ENCODE data around the gene TEP1.

TEP1 gene

GRCh38 chr14:20428802-20429201, 15.5 kb upstream of the TEP1 start:
- H3K4me3 ChIP-seq (ENCODE audit: low read length), result 0 out of 2 replicates have a peak overlapping the region, but pooled peaks have one; percentile 42
- H3K79me2 ChIP-seq (ENCODE audit: low read length), result no peaks in the 10 kb centered on the region
- peak overlapping the region; percentile 68 for H3K4me2 ChIP-seq (ENCODE audit: low read length)
- H3K4me1 ChIP-seq (ENCODE audit: low read length), result peaks cover 49% of the 10 kb centered on the region
- TF ChIP-seq EZH2phosphoT487 (IDR thresholded peaks at IDR 0.05; ENCODE audit: low read depth), result no peak
- TF ChIP-seq CTCF (IDR thresholded peaks at IDR 0.05; ENCODE audit: low read depth, low read length), result no peak
- peak overlapping the region; percentile 83; the same call in 1 of the 2 replicates for H3K9ac ChIP-seq (ENCODE audit: low read length)
- H3K27ac ChIP-seq (ENCODE audit: low read length), result peak overlapping the region; percentile 94
- no peaks in the 10 kb centered on the region for H3K9me3 ChIP-seq (ENCODE audit: insufficient read depth, low read length)
- H3K27me3 ChIP-seq (ENCODE audit: low read depth, low read length), result no peaks in the 10 kb centered on the region
- no peaks in the 10 kb centered on the region for H3K36me3 ChIP-seq (replicated peaks; ENCODE audit: low read depth, low read length)
- no peak overlapping the region; the same call in 1 of the 2 replicates for H2AFZ ChIP-seq (ENCODE audit: low read depth, low read length)
- H4K20me1 ChIP-seq (ENCODE audit: insufficient read depth, low read length), result no peaks in the 10 kb centered on the region

GRCh38 chr14:20428010-20428365, 14.7 kb upstream of the TEP1 start:
- H3K9ac ChIP-seq (ENCODE audit: low read length), result peak overlapping the region; percentile 83
- no peaks in the 10 kb centered on the region for H3K36me3 ChIP-seq (replicated peaks; ENCODE audit: low read depth, low read length)
- no peaks in the 10 kb centered on the region for H4K20me1 ChIP-seq (ENCODE audit: insufficient read depth, low read length)
- H3K9me3 ChIP-seq (ENCODE audit: insufficient read depth, low read length), result no peaks in the 10 kb centered on the region
- peaks cover 49% of the 10 kb centered on the region for H3K4me1 ChIP-seq (ENCODE audit: low read length)
- H3K4me3 ChIP-seq (ENCODE audit: low read length), result peak overlapping the region; percentile 42
- no peaks in the 10 kb centered on the region for H3K79me2 ChIP-seq (ENCODE audit: low read length)
- TF ChIP-seq EZH2phosphoT487 (IDR thresholded peaks at IDR 0.05; ENCODE audit: low read depth) (no peak), CTCF (IDR thresholded peaks at IDR 0.05; ENCODE audit: low read depth, low read length) (no peak)
- H2AFZ ChIP-seq (ENCODE audit: low read depth, low read length), result no peak overlapping the region
- peak overlapping the region; percentile 68 for H3K4me2 ChIP-seq (ENCODE audit: low read length)
- H3K27me3 ChIP-seq (ENCODE audit: low read depth, low read length), result no peaks in the 10 kb centered on the region
- H3K27ac ChIP-seq (ENCODE audit: low read length), result peak overlapping the region; percentile 94

DNA sequence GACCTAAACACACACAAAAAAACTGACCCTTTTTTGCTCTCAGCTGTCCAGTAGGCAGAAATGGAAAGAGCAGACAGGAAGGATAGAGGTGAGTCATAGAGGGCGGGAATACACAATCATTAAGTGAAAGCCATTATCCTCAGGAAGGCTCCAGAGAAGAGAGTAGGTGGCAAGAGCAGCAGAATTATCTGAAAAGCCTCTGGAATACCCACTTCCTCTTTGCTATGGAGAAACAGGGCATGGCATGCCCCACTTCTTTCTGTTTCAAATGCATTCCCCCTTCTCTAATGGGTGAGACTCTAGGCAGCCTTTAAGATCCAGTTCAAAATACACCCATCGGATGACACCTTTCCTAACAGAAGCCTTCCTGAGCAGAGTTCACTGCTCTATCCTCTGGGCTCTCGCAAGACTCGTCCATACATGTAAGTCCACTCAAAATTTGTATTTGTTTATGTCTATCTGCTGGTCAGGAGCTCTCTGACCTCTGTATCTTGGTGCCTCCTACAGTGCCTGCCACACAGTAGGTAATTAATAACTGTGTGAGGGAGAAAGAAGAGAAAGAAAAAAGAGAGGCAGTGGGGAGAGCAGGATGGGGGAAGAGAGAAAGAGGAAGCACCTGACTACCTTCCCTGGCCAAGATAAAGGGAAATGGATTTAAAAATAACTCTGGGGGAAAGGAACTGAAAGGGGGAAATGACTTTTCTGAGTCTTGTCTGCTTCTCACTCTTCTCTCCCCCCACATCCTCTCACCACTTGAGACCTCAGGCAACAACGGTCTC, 14.1 kb upstream of the TEP1 start:
- no peaks in the 10 kb centered on the region for H3K79me2 ChIP-seq (ENCODE audit: low read length)
- H3K9ac ChIP-seq (ENCODE audit: low read length), result peak overlapping the region; percentile 83
- TF ChIP-seq EZH2phosphoT487 (IDR thresholded peaks at IDR 0.05; ENCODE audit: low read depth) (no peak), CTCF (IDR thresholded peaks at IDR 0.05; ENCODE audit: low read depth, low read length) (no peak)
- H3K27ac ChIP-seq (ENCODE audit: low read length), result peak overlapping the region; percentile 94
- H3K9me3 ChIP-seq (ENCODE audit: insufficient read depth, low read length), result no peaks in the 10 kb centered on the region
- H4K20me1 ChIP-seq (ENCODE audit: insufficient read depth, low read length), result no peaks in the 10 kb centered on the region
- peak overlapping the region; percentile 66 for H3K4me3 ChIP-seq (ENCODE audit: low read length)
- peak overlapping the region; percentile 91 for H3K4me2 ChIP-seq (ENCODE audit: low read length)
- peaks cover 49% of the 10 kb centered on the region for H3K4me1 ChIP-seq (ENCODE audit: low read length)
- H2AFZ ChIP-seq (ENCODE audit: low read depth, low read length), result no peak overlapping the region
- H3K27me3 ChIP-seq (ENCODE audit: low read depth, low read length), result no peaks in the 10 kb centered on the region
- H3K36me3 ChIP-seq (replicated peaks; ENCODE audit: low read depth, low read length), result no peaks in the 10 kb centered on the region

DNA sequence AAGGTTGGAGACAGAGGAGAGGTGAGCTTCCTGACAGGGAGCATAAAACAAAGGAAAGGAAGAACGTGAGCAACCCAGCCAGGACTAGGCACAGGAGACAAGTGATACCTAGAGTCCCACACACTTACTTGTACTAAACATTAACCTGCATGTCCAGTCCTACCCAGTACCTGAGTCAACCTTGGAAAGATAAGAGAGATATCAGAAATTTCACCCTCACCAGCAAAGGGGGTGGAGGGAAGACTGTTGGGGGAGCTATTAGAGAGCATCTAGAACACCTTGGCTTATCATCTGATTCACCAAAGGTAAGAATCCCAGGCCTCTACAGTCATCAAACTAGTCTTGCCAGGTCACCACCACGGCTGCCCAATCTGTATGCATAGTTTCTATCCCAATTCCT, 11.6 kb upstream of the TEP1 start:
- H3K4me1 ChIP-seq (ENCODE audit: low read length), result peaks cover 43% of the 10 kb centered on the region
- H3K27ac ChIP-seq (ENCODE audit: low read length), result peak overlapping the region; percentile 18; the same call in 1 of the 2 replicates
- no peaks in the 10 kb centered on the region for H4K20me1 ChIP-seq (ENCODE audit: insufficient read depth, low read length)
- H3K36me3 ChIP-seq (replicated peaks; ENCODE audit: low read depth, low read length), result no peaks in the 10 kb centered on the region
- TF ChIP-seq EZH2phosphoT487 (IDR thresholded peaks at IDR 0.05; ENCODE audit: low read depth) (no peak), CTCF (IDR thresholded peaks at IDR 0.05; ENCODE audit: low read depth, low read length) (no peak)
- no peak overlapping the region; the same call in 1 of the 2 replicates for H3K9ac ChIP-seq (ENCODE audit: low read length)
- no peaks in the 10 kb centered on the region for H3K79me2 ChIP-seq (ENCODE audit: low read length)
- H3K27me3 ChIP-seq (ENCODE audit: low read depth, low read length), result no peaks in the 10 kb centered on the region
- peak overlapping the region; percentile 32 for H3K4me2 ChIP-seq (ENCODE audit: low read length)
- no peak overlapping the region for H3K4me3 ChIP-seq (ENCODE audit: low read length)
- 0 out of 2 replicates have a peak overlapping the region, but pooled peaks have one; percentile 4 for H2AFZ ChIP-seq (ENCODE audit: low read depth, low read length)
- no peaks in the 10 kb centered on the region for H3K9me3 ChIP-seq (ENCODE audit: insufficient read depth, low read length)

Data from OCI-LY3 (cell line).